HepG2 (cell line): ENCODE results near the gene C10orf71. TPM values are rescaled to one million over a fixed set of nuclear protein-coding genes. Genes with fewer than 3 reads are reported as not detected.

Experiments
- ATAC-seq: fragments of 200-7000 bp; cut with Tn5 transposase; 3 replicates; pipeline ENCODE4 v1.9.1; 2020; ENCODE audit warnings: mild to moderate bottlenecking, moderate library complexity
- BruUV-seq: library from RNA; stranded (reverse); fragments of 400-500 nt; replicated peaks from 2 replicates; lab custom pipeline; 2021; lab: Mats Ljungman, UMichigan
- CTCF ChIA-PET: fragments of 300-600 bp; formaldehyde crosslinking; extraction: SDS; loops from one replicate; lab custom pipeline; 2021; ENCODE audit warnings: low total read pairs, inconsistent platforms, low intra/inter-chr PET ratio; lab: Yijun Ruan, JAX
- POLR2A ChIA-PET: fragments of 350-600 bp; sonication (Branson Sonifier 250); formaldehyde crosslinking; loops from one replicate; lab custom pipeline; 2020; ENCODE audit warnings: antibody characterized with exemption, inconsistent platforms; lab: Yijun Ruan, JAX
- DNase-seq: peaks from one replicate; pipeline ENCODE4 v3.0.0-alpha.2; 2015; ENCODE audit warnings: low spot score
- FAIRE-seq: peaks from 3 replicates; lab custom pipeline; 2011; peaks lifted over from hg19 to GRCh38; lab: Jason Lieb, UNC
- H2AFZ ChIP-seq: one replicate; pipeline ENCODE4 v1.6.1; 2011; ENCODE audit warnings: low read length, inconsistent platforms
- H3K27ac ChIP-seq: fragments of 300-600 bp; 3 replicates; pipeline ENCODE4 v1.8.0; 2011; ENCODE audit warnings: mixed run types, mild to moderate bottlenecking, mixed read lengths, low read length, inconsistent platforms; ENCODE audit not compliant: insufficient read depth; ENCODE audit errors: extremely low read length
- H3K27me3 ChIP-seq, 2 experiments: fragments of 200-600 bp in 1 of 2; 2 replicates in 1 of 2; 3 replicates in 1 of 2; pipeline versions ENCODE4 v1.6.0 to v1.8.0; 2011; ENCODE audit warnings: low read length in 2 of 2, mild to moderate bottlenecking in 2 of 2, moderate library complexity in 2 of 2, inconsistent platforms in 1 of 2; ENCODE audit not compliant: insufficient read depth in 2 of 2, control insufficient read depth in 1 of 2
- H3K36me3 ChIP-seq, 2 experiments: fragments of 200-600 bp in 1 of 2; replicated peaks in 1 of 2; 2 replicates in 1 of 2; 3 replicates in 1 of 2; pipeline versions ENCODE4 v1.5.1 to v1.8.0; 2011; ENCODE audit warnings: low read length in 2 of 2, inconsistent platforms in 1 of 2; ENCODE audit not compliant: insufficient read depth in 2 of 2, control insufficient read depth in 1 of 2
- H3K4me1 ChIP-seq: 2 replicates; pipeline ENCODE4 v1.5.1; 2012; ENCODE audit warnings: low read length, inconsistent platforms; ENCODE audit not compliant: insufficient read depth
- H3K4me2 ChIP-seq: 2 replicates; pipeline ENCODE4 v1.6.0; 2011; ENCODE audit warnings: low read depth, low read length, inconsistent platforms
- H3K4me3 ChIP-seq, 3 experiments: fragments of 200-600 bp in 1 of 3; sonication (generic), shearing (Covaris generic) in 1 of 3; replicated peaks in 1 of 3; 2 replicates each; pipeline ENCODE4 v1.5.1; 2011 to 2016; ENCODE audit warnings: low read length in 3 of 3, inconsistent platforms in 2 of 3, low read depth in 2 of 3, mild to moderate bottlenecking in 2 of 3, control low read depth in 1 of 3, mixed read lengths in 1 of 3; ENCODE audit not compliant: insufficient read depth in 1 of 3
- H3K79me2 ChIP-seq: one replicate; pipeline ENCODE4 v1.6.1; 2011; ENCODE audit warnings: low read length, inconsistent platforms; ENCODE audit not compliant: insufficient read depth
- H3K9ac ChIP-seq: 2 replicates; pipeline ENCODE4 v1.6.0; 2011; ENCODE audit warnings: mild to moderate bottlenecking, low read depth, low read length, inconsistent platforms; ENCODE audit not compliant: insufficient read depth
- H3K9me3 ChIP-seq: 2 replicates; pipeline ENCODE4 v1.5.1; 2012; ENCODE audit warnings: mild to moderate bottlenecking, low read length
- H4K20me1 ChIP-seq: 2 replicates; pipeline ENCODE4 v1.6.0; 2011; ENCODE audit warnings: inconsistent platforms, mild to moderate bottlenecking, low read length, moderate library complexity; ENCODE audit not compliant: insufficient read depth
- ATF5 ChIP-seq: sonication (generic); formaldehyde crosslinking; IDR thresholded peaks from 2 replicates; pipeline ENCODE4 v1.4.0; 2020; ENCODE audit warnings: mild to moderate bottlenecking, low read depth, missing genetic modification reagents
- BRCA1 ChIP-seq: sonication (generic); formaldehyde crosslinking; IDR thresholded peaks from 2 replicates; pipeline ENCODE4 v1.4.0; 2020; ENCODE audit warnings: missing genetic modification reagents
- GLI4 ChIP-seq: sonication (generic); formaldehyde crosslinking; IDR thresholded peaks from 2 replicates; pipeline ENCODE4 v1.5.1; 2020; ENCODE audit warnings: missing genetic modification reagents, mild to moderate bottlenecking, moderate library complexity, borderline replicate concordance
- KDM5B ChIP-seq: sonication (generic); formaldehyde crosslinking; IDR thresholded peaks from 2 replicates; pipeline ENCODE4 v1.4.0; 2020; ENCODE audit warnings: missing genetic modification reagents, mild to moderate bottlenecking, borderline replicate concordance
- SRF ChIP-seq: IDR thresholded peaks from 2 replicates; pipeline ENCODE4 v1.6.1; 2011; ENCODE audit warnings: mild to moderate bottlenecking, low read depth, low read length, moderate library complexity
- ZFP36L2 ChIP-seq: sonication (generic); formaldehyde crosslinking; IDR thresholded peaks from 2 replicates; pipeline ENCODE4 v1.4.0; 2020; ENCODE audit warnings: missing genetic modification reagents
- ZIK1 ChIP-seq: sonication (generic); formaldehyde crosslinking; IDR thresholded peaks from 2 replicates; pipeline ENCODE4 v1.5.0; 2020; ENCODE audit warnings: mild to moderate bottlenecking, low read depth, missing genetic modification reagents, borderline replicate concordance
- ZNF121 ChIP-seq: sonication (generic); formaldehyde crosslinking; IDR thresholded peaks from 2 replicates; pipeline ENCODE4 v1.5.0; 2020; ENCODE audit warnings: mild to moderate bottlenecking, missing genetic modification reagents
- ZNF484 ChIP-seq: sonication (generic); formaldehyde crosslinking; IDR thresholded peaks from 2 replicates; pipeline ENCODE4 v1.5.1; 2020; ENCODE audit warnings: mild to moderate bottlenecking, low read depth, missing genetic modification reagents, borderline replicate concordance
- ZNF629 ChIP-seq: sonication (generic); formaldehyde crosslinking; conservative IDR thresholded peaks from 2 replicates; pipeline ENCODE4 v1.5.0; 2020; ENCODE audit warnings: missing genetic modification reagents
- ZNF777 ChIP-seq: sonication (generic); formaldehyde crosslinking; IDR thresholded peaks from 2 replicates; pipeline ENCODE4 v1.4.0; 2020; ENCODE audit warnings: missing genetic modification reagents
- WGBS: methylation state at CpG from one replicate; pipeline ENCODE4 v1.1.6; 2017; ENCODE audit warnings: low lambda C conversion rate; 5-methylcytosine and 5-hydroxymethylcytosine counted together
- in situ Hi-C: cut with HindIII; loops from 2 replicates; pipeline ENCODE4 v1.10.0; 2017; ENCODE audit warnings: low pct_unique_long_range_greater_than_20kb; ENCODE audit not compliant: extremely low pct_ligation_motif_present
- intact Hi-C: fragments of 100-400 bp; cut with micrococcal nuclease; formaldehyde crosslinking; loops from one replicate; pipeline ENCODE4 v1.10.0; 2022; ENCODE audit not compliant: unreplicated experiment
- polyA plus RNA-seq, 8 experiments: library from polyadenylated mRNA; depleted of rRNA in 3 of 8; stranded (reverse) in 7 of 8; unstranded in 1 of 8; fragments of >200 nt; fragmentation: Illumina TruSeq in 4 of 8; extraction: Trizol in 4 of 8; gene quantifications; 2 replicates each; pipeline versions ENCODE4 v1.2.1 to v1.2.3, GENCODE V29; 2011 to 2016; ENCODE audit warnings: low read depth in 4 of 8, missing spikeins in 1 of 8, mixed read lengths in 1 of 8; ENCODE audit not compliant: insufficient read depth in 1 of 8
- total RNA-seq, 5 experiments: library from RNA; depleted of rRNA; stranded (reverse); fragments of >200 nt; fragmentation: Illumina TruSeq; extraction: Trizol; gene quantifications; 2 replicates each; pipeline ENCODE4 v1.2.3, GENCODE V29; 2016; ENCODE audit warnings: low read depth in 1 of 5
- TF ChIP-seq, protein P1 (sequence below): sonication (generic); formaldehyde crosslinking; conservative IDR thresholded peaks from 2 replicates; pipeline ENCODE4 v1.5.0; 2020; ENCODE audit warnings: missing genetic modification reagents

Gene C10orf71
- total and polyA plus RNA-seq, 2 of the 13 experiments (the other 11 are each of a cell fraction or from before 2014, with no cell fraction given), result not detected

DNA sequence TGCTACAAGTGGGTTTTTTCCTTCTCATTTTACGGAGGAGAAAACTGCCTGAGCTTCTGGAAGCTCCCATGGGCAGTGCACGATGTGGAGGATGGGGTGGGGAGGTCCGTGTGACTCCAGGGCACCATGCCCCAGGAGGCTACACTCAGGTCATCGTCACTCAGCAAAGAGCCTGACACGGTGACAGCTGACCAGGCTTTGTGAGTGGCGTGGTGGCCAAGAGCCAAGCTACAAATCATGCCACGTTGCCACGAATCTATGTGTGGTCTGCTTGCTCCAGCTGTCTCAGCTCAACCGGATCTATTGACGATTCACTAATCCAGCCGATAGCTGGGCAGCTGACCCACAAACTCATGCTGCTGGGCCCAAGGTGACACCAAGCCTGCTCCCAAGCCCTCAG, 27.6 kb upstream of the C10orf71 start:
- no peak overlapping the region for H3K27ac ChIP-seq
- H2AFZ ChIP-seq, result no peak overlapping the region
- TF ChIP-seq GLI4 (CRISPR knock-in tag), result no peak
- no peak for TF ChIP-seq ZNF629
- no peak for TF ChIP-seq ZFP36L2 (CRISPR knock-in tag)
- TF ChIP-seq ATF5, result no peak
- no peak for TF ChIP-seq ZNF484
- no peak for TF ChIP-seq BRCA1
- TF ChIP-seq SRF, result no peak
- TF ChIP-seq ZNF121 (CRISPR knock-in tag), result no peak
- TF ChIP-seq ZIK1, result no peak
- TF ChIP-seq, protein P1, sequence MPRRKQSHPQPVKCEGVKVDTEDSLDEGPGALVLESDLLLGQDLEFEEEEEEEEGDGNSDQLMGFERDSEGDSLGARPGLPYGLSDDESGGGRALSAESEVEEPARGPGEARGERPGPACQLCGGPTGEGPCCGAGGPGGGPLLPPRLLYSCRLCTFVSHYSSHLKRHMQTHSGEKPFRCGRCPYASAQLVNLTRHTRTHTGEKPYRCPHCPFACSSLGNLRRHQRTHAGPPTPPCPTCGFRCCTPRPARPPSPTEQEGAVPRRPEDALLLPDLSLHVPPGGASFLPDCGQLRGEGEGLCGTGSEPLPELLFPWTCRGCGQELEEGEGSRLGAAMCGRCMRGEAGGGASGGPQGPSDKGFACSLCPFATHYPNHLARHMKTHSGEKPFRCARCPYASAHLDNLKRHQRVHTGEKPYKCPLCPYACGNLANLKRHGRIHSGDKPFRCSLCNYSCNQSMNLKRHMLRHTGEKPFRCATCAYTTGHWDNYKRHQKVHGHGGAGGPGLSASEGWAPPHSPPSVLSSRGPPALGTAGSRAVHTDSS (CRISPR knock-in tag), result no peak
- TF ChIP-seq KDM5B (CRISPR knock-in tag), result no peak
- TF ChIP-seq ZNF777 (CRISPR knock-in tag), result no peak
- H3K9ac ChIP-seq, result no peak overlapping the region
- no peaks in the 10 kb centered on the region for H3K79me2 ChIP-seq
- ChIA-PET CTCF (no interaction called here), POLR2A (no interaction called here)
- no peaks in the 10 kb centered on the region for H3K36me3 ChIP-seq
- peaks cover 12% of the 10 kb centered on the region; the same call in 1 of the 2 replicates for H3K9me3 ChIP-seq
- H3K4me2 ChIP-seq, result no peak overlapping the region
- H3K4me3 ChIP-seq, result no peak overlapping the region
- H3K27me3 ChIP-seq, result peaks cover 2 to 7% of the 10 kb centered on the region in 2 experiments; a peak in 1 of 5 replicates
- intact Hi-C loops (no loop called here), in situ Hi-C loops (no loop called here)
- ATAC-seq (no peak), DNase-seq (no peak), FAIRE-seq (no peak)
- H3K4me1 ChIP-seq, result no peaks in the 10 kb centered on the region
- H4K20me1 ChIP-seq, result no peaks in the 10 kb centered on the region
- no TSS peak for BruUV-seq
- WGBS, result 93% methylated on average over 3 of the region's 11 CpGs
